PC-9 (cell line): ENCODE data around the gene CACNA1E.

Experiments
- EZH2 ChIP-seq: fragments of 200-600 bp; sonication (generic); IDR thresholded peaks from 2 replicates; pipeline ENCODE4 v1.8.0; 2017; ENCODE audit warnings: antibody characterized with exemption, low read depth
- TF ChIP-seq, protein P1 (sequence below): fragments of 200-600 bp; sonication (generic); conservative IDR thresholded peaks from 2 replicates; pipeline ENCODE4 v1.6.1; 2017; ENCODE audit warnings: mixed run types, antibody characterized with exemption, mild to moderate bottlenecking, moderate library complexity

DNA sequence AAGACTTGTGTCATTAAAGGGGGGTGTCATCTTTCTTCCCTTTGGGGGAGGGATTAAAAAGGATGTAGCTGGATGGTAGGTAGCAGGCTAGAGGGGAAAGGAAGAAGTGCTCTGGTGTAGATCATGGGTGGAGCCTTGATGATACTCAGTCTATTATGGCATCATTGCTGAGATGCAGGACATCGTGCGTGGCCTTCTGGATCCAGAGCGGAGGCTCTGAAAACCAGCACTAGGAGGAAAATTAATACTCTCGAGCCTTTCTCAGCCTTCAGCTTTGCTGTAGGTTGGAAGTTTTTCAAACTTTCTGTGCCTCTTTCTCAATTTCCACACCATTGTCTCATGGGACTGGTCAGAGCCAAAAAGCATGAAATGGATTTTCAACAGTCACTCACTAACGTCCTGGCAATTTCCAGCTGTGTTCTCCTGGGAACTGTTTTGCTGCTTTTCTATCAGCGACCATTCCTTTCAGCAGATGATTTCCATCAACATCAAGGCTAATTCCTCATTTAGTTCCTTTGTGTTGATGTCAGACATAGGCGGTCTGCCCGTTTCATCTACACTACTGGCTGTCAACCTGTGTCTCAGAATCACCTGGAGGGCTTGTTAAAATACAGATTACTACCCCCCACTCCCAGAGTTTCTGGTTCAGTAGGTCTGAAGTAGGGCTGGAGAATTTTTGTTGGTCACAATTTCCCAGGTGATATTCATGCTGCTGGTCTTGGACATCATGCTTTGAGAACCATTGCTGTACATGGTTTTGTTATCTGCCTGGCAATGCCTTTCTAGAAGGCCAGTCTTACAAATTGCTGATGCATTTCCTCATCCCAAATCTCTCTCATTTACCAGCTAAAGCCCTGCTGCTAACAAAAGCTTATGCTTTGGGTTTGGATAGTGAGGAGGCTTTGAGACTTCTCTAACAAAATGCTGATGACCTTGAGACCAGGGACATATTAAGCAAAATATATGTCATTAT lies 7.7 kb downstream of the CACNA1E start:
- TF ChIP-seq, protein P1, sequence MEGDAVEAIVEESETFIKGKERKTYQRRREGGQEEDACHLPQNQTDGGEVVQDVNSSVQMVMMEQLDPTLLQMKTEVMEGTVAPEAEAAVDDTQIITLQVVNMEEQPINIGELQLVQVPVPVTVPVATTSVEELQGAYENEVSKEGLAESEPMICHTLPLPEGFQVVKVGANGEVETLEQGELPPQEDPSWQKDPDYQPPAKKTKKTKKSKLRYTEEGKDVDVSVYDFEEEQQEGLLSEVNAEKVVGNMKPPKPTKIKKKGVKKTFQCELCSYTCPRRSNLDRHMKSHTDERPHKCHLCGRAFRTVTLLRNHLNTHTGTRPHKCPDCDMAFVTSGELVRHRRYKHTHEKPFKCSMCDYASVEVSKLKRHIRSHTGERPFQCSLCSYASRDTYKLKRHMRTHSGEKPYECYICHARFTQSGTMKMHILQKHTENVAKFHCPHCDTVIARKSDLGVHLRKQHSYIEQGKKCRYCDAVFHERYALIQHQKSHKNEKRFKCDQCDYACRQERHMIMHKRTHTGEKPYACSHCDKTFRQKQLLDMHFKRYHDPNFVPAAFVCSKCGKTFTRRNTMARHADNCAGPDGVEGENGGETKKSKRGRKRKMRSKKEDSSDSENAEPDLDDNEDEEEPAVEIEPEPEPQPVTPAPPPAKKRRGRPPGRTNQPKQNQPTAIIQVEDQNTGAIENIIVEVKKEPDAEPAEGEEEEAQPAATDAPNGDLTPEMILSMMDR, result no peak
- no peak for TF ChIP-seq EZH2
